ENCODE results near the gene KCNQ1OT1.

DNA sequence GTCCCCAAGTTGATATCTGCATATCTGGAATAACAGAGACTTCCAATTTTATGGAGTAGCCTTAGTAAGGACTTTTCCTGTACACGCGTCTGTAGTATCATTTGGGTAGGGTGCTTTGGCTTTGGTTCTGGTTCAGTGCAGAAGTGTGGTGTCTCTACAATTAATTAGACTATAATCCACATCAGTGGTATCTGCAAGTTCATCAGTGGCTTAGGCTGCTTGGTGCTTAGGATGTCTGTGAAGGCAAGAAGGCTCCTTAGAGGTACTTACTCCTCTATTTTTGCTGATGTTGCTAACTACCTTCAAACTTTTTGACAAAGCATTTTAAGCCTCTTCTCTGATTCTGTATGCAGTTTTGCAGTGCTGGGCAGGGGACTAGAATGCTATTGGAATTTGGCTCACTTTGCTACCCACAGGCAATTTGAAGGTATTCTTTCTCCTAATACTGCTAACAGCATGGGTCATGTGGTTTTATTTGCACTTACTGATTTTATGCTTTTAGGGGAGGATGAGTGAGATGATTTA, 49.4 kb downstream of the KCNQ1OT1 start:
- TF ChIP-seq, protein P1, sequence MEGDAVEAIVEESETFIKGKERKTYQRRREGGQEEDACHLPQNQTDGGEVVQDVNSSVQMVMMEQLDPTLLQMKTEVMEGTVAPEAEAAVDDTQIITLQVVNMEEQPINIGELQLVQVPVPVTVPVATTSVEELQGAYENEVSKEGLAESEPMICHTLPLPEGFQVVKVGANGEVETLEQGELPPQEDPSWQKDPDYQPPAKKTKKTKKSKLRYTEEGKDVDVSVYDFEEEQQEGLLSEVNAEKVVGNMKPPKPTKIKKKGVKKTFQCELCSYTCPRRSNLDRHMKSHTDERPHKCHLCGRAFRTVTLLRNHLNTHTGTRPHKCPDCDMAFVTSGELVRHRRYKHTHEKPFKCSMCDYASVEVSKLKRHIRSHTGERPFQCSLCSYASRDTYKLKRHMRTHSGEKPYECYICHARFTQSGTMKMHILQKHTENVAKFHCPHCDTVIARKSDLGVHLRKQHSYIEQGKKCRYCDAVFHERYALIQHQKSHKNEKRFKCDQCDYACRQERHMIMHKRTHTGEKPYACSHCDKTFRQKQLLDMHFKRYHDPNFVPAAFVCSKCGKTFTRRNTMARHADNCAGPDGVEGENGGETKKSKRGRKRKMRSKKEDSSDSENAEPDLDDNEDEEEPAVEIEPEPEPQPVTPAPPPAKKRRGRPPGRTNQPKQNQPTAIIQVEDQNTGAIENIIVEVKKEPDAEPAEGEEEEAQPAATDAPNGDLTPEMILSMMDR (IDR thresholded peaks at IDR 0.05), result no peak
- TF ChIP-seq POLR2A (IDR thresholded peaks at IDR 0.05), result no peak

All from adrenal gland (tissue), 5 donors.